HG03097 (cell line): Measurements from ENCODE around the gene MRPL39.

Source experiments
- ATAC-seq: cut with Tn5 transposase; IDR thresholded peaks from one replicate; pipeline ENCODE4 v1.9.1; 2021; ENCODE audit not compliant: unreplicated experiment, low FRiP score

Gene MRPL39

GRCh38 chr21:25550352-25551120 is 56.7 kb downstream of the MRPL39 start:
- no peak for ATAC-seq

- ATAC-seq: no peak
Observed at GRCh38 chr21:25541042-25541441, 66.2 kb downstream of the MRPL39 start.

GRCh38 chr21:25539606-25540005 is 67.7 kb downstream of the MRPL39 start:
- no peak for ATAC-seq

- no peak for ATAC-seq
Observed at GRCh38 chr21:25537174-25537573, 70.1 kb downstream of the MRPL39 start.

- no peak for ATAC-seq
Observed at GRCh38 chr21:25536752-25537151, 70.5 kb downstream of the MRPL39 start.

GRCh38 chr21:25535849-25536248 is 71.4 kb downstream of the MRPL39 start:
- no peak for ATAC-seq
